Measurements from ENCODE around the gene PTGS2. TPM values are rescaled to one million over a fixed set of nuclear protein-coding genes. Genes with fewer than 3 reads are reported as not detected.

Gene PTGS2
- 38.2 and 47.4 TPM in 2 replicates for total RNA-seq

GRCh38 chr1:186680245-186681061, at the start of gene PTGS2:
Gene PTGS2 (minus strand): TSS chr1:186680423. CDS start chr1:186680290, 133 bp downstream.

Other genes with a start within 250 kb of the PTGS2 start
- 0.38 TPM in 1 of 2 replicates, not detected in the other for gene PDC, start 219.3 kb downstream of the PTGS2 start, total RNA-seq
- gene PLA2G4A, start 148.5 kb upstream of the PTGS2 start, total RNA-seq = 36.4 and 49.9 TPM in 2 replicates

Data from regular cardiac myocyte (primary cell).